Kidney capillary endothelial cell (primary cell): Measurements from ENCODE around the gene MRPL17.
"Not testable (repeated sequence)": the region's sequence is repeated elsewhere in the genome, so short reads cannot be mapped to it uniquely, and the experiment has no call there.

Source experiments
- DNase-seq: peaks from one replicate; pipeline ENCODE4 v3.0.0-alpha.2; 2018; ENCODE audit warnings: low spot score

MRPL17 gene

GRCh38 chr11:6682936-6683861, at the start of gene MRPL17:
Gene MRPL17, minus strand, starts transcription at chr11:6683340. Its CDS starts 44 bp downstream, at chr11:6683296.
- peak; percentile 100 for DNase-seq

GRCh38 chr11:6727971-6728760, 45.0 kb upstream of the MRPL17 start:
- peak; percentile 21 for DNase-seq

GRCh38 chr11:6725386-6725896, 42.3 kb upstream of the MRPL17 start:
- no peak for DNase-seq

- peak; percentile 74 for DNase-seq
Observed at GRCh38 chr11:6724013-6724412, 40.9 kb upstream of the MRPL17 start.

- DNase-seq: no peak
Observed at GRCh38 chr11:6721343-6721742, 38.2 kb upstream of the MRPL17 start.

GRCh38 chr11:6719576-6719975, 36.4 kb upstream of the MRPL17 start:
- no peak for DNase-seq

GRCh38 chr11:6717426-6717825, 34.3 kb upstream of the MRPL17 start:
- DNase-seq: no peak

GRCh38 chr11:6711552-6711951, 28.4 kb upstream of the MRPL17 start:
- DNase-seq: not testable (repeated sequence)

- no peak for DNase-seq
Observed at GRCh38 chr11:6708876-6709275, 25.7 kb upstream of the MRPL17 start.

- peak; percentile 72 for DNase-seq
Observed at GRCh38 chr11:6705905-6706535, 22.9 kb upstream of the MRPL17 start.

GRCh38 chr11:6703247-6704063, 20.3 kb upstream of the MRPL17 start:
- no peak for DNase-seq

- not testable (repeated sequence) for DNase-seq
Observed at GRCh38 chr11:6701955-6702354, 18.8 kb upstream of the MRPL17 start.

GRCh38 chr11:6695377-6695776, 12.2 kb upstream of the MRPL17 start:
- DNase-seq: peak; percentile 94

- no peak for DNase-seq
Observed at GRCh38 chr11:6694229-6694535, 11.0 kb upstream of the MRPL17 start.

GRCh38 chr11:6693342-6694228, 10.4 kb upstream of the MRPL17 start:
- no peak for DNase-seq

GRCh38 chr11:6692128-6692527, 9.0 kb upstream of the MRPL17 start:
- DNase-seq: no peak

- not testable (repeated sequence) for DNase-seq
Observed at GRCh38 chr11:6690431-6691132, 7.4 kb upstream of the MRPL17 start.

- DNase-seq: no peak
Observed at GRCh38 chr11:6687876-6688275, 4.7 kb upstream of the MRPL17 start.

- no peak for DNase-seq
Observed at GRCh38 chr11:6686006-6686405, 2.9 kb upstream of the MRPL17 start.

- DNase-seq: not testable (repeated sequence)
Observed at GRCh38 chr11:6684068-6684467, 928 bp upstream of the MRPL17 start.
